GM19193 (cell line): ENCODE results near the gene NCKIPSD.

Experiments
- POLR2A ChIP-seq: IDR thresholded peaks from 4 replicates; pipeline ENCODE4 v1.6.1; 2011; ENCODE audit not compliant: insufficient read depth, insufficient read length; ENCODE audit errors: extremely low read depth

NCKIPSD gene

GRCh38 chr3:48623851-48624547 is 61.7 kb downstream of the NCKIPSD start:
- no peak for TF ChIP-seq POLR2A
